Mesothelial cell of epicardium (in vitro differentiated cells): Measurements from ENCODE around the gene PKD2. TPM values are rescaled to one million over a fixed set of nuclear protein-coding genes. Genes with fewer than 3 reads are reported as not detected.

ENCODE experiments used
- DNase-seq, 2 experiments: peaks; one replicate each; pipeline ENCODE4 v3.0.0; 2021; ENCODE audit warnings: low spot score in 2 of 2; ENCODE audit not compliant: unreplicated experiment in 2 of 2
- H3K27ac Mint-ChIP-seq: 2 replicates; pipeline ENCODE4 v1.8.0; 2021; ENCODE audit warnings: mixed read lengths
- H3K27me3 Mint-ChIP-seq: 2 replicates; pipeline ENCODE4 v1.8.0; 2021; ENCODE audit warnings: low read depth, mixed read lengths
- H3K36me3 Mint-ChIP-seq: 2 replicates; pipeline ENCODE4 v1.8.0; 2021; ENCODE audit warnings: mixed read lengths
- H3K4me1 Mint-ChIP-seq: 2 replicates; pipeline ENCODE4 v1.8.0; 2021; ENCODE audit warnings: mixed read lengths
- H3K4me3 Mint-ChIP-seq: 2 replicates; pipeline ENCODE4 v1.8.0; 2021; ENCODE audit warnings: mild to moderate bottlenecking, moderate library complexity, mixed read lengths
- H3K9me3 Mint-ChIP-seq: 2 replicates; pipeline ENCODE4 v1.8.0; 2021; ENCODE audit warnings: mixed read lengths
- CTCF ChIP-seq: fragments of 200-600 bp; sonication (generic); IDR thresholded peaks from one replicate; pipeline ENCODE4 v1.5.0; 2021; ENCODE audit warnings: antibody characterized with exemption; ENCODE audit not compliant: unreplicated experiment
- total RNA-seq: library from RNA; stranded (reverse); gene quantifications from 3 replicates; pipeline ENCODE4 v1.2.1, GENCODE V29; 2021

The PKD2 gene
- total RNA-seq, 1 donor from 2014 or later, result 65.7 TPM

- Mint-ChIP-seq H3K27me3 (no peaks in the 10 kb centered on the region), H3K4me3 (no peak overlapping the region), H3K27ac (no peak overlapping the region), H3K9me3 (no peaks in the 10 kb centered on the region), H3K36me3 (peaks cover 27% of the 10 kb centered on the region), H3K4me1 (no peaks in the 10 kb centered on the region)
- DNase-seq, result no peak
- no peak for TF ChIP-seq CTCF
Measured at GRCh38 chr4:88045021-88045420, 37.6 kb downstream of the PKD2 start.

- TF ChIP-seq CTCF, result no peak
- DNase-seq, result no peak
- no peaks in the 10 kb centered on the region for H3K4me1 Mint-ChIP-seq
- H3K27ac Mint-ChIP-seq, result no peak overlapping the region
- no peak overlapping the region for H3K4me3 Mint-ChIP-seq
- no peaks in the 10 kb centered on the region for H3K27me3 Mint-ChIP-seq
- peaks cover 31% of the 10 kb centered on the region for H3K36me3 Mint-ChIP-seq
- H3K9me3 Mint-ChIP-seq, result no peaks in the 10 kb centered on the region
Measured at GRCh38 chr4:88054229-88054628, 46.8 kb downstream of the PKD2 start.

- Mint-ChIP-seq H3K27me3 (no peaks in the 10 kb centered on the region), H3K4me1 (no peaks in the 10 kb centered on the region), H3K36me3 (peaks cover 34% of the 10 kb centered on the region), H3K27ac (no peak overlapping the region), H3K9me3 (no peaks in the 10 kb centered on the region), H3K4me3 (no peak overlapping the region)
- no peak for DNase-seq
- TF ChIP-seq CTCF, result no peak
Measured at GRCh38 chr4:88054901-88055300, 47.5 kb downstream of the PKD2 start.

GRCh38 chr4:88058295-88058694, 50.9 kb downstream of the PKD2 start:
- no peak for TF ChIP-seq CTCF
- Mint-ChIP-seq H3K9me3 (no peaks in the 10 kb centered on the region), H3K4me1 (no peaks in the 10 kb centered on the region), H3K4me3 (no peak overlapping the region), H3K27me3 (no peaks in the 10 kb centered on the region), H3K27ac (no peak overlapping the region), H3K36me3 (peaks cover 34% of the 10 kb centered on the region)
- DNase-seq, result no peak

- no peaks in the 10 kb centered on the region for H3K9me3 Mint-ChIP-seq
- DNase-seq, result no peak
- H3K36me3 Mint-ChIP-seq, result peaks cover 41% of the 10 kb centered on the region
- H3K4me1 Mint-ChIP-seq, result no peaks in the 10 kb centered on the region
- no peak for TF ChIP-seq CTCF
- no peak overlapping the region for H3K27ac Mint-ChIP-seq
- H3K4me3 Mint-ChIP-seq, result no peak overlapping the region
- H3K27me3 Mint-ChIP-seq, result no peaks in the 10 kb centered on the region
Measured at GRCh38 chr4:88059766-88060165, 52.3 kb downstream of the PKD2 start.

GRCh38 chr4:88060431-88060830, 53.0 kb downstream of the PKD2 start:
- Mint-ChIP-seq H3K27me3 (no peaks in the 10 kb centered on the region), H3K4me1 (no peaks in the 10 kb centered on the region), H3K36me3 (peaks cover 42% of the 10 kb centered on the region), H3K4me3 (no peak overlapping the region), H3K9me3 (no peaks in the 10 kb centered on the region), H3K27ac (no peak overlapping the region)
- TF ChIP-seq CTCF, result no peak
- DNase-seq, result no peak
